HG03025 (cell line): ENCODE results near the gene LRRC26.

Source experiments
- ATAC-seq: cut with Tn5 transposase; IDR thresholded peaks from one replicate; pipeline ENCODE4 v1.9.1; 2021; ENCODE audit warnings: mild to moderate bottlenecking, moderate library complexity; ENCODE audit not compliant: unreplicated experiment, low FRiP score

The LRRC26 gene

GRCh38 chr9:137168904-137169856 lies 671 bp downstream of the LRRC26 start:
- no peak for ATAC-seq

- ATAC-seq, result no peak
These were observed 1.3 kb downstream of the LRRC26 start for GRCh38 chr9:137168573-137168903.

GRCh38 chr9:137167747-137168572 lies 1.9 kb downstream of the LRRC26 start:
- no peak for ATAC-seq

- ATAC-seq, result no peak
These were observed 2.5 kb downstream of the LRRC26 start for GRCh38 chr9:137167277-137167746.

GRCh38 chr9:137166380-137167229 lies 3.2 kb downstream of the LRRC26 start:
- ATAC-seq, result no peak

- ATAC-seq, result no peak
These were observed 4.5 kb downstream of the LRRC26 start for GRCh38 chr9:137165250-137165836.

GRCh38 chr9:137164370-137165249 lies 5.2 kb downstream of the LRRC26 start:
- ATAC-seq, result no peak

- no peak for ATAC-seq
These were observed 6.0 kb downstream of the LRRC26 start for GRCh38 chr9:137163805-137164204.

- no peak for ATAC-seq
These were observed 6.5 kb downstream of the LRRC26 start for GRCh38 chr9:137163365-137163715.

- ATAC-seq, result no peak
These were observed 7.1 kb downstream of the LRRC26 start for GRCh38 chr9:137162505-137163364.

- ATAC-seq, result no peak
These were observed 8.0 kb downstream of the LRRC26 start for GRCh38 chr9:137161558-137162486.

- no peak for ATAC-seq
These were observed 8.9 kb downstream of the LRRC26 start for GRCh38 chr9:137160716-137161557.

GRCh38 chr9:137160054-137160425 lies 9.8 kb downstream of the LRRC26 start:
- ATAC-seq, result no peak

GRCh38 chr9:137159105-137160053 lies 10.5 kb downstream of the LRRC26 start:
- no peak for ATAC-seq

- ATAC-seq, result no peak
These were observed 11.2 kb downstream of the LRRC26 start for GRCh38 chr9:137158625-137159024.
